Measurements from ENCODE around the gene ELK1. TPM values are rescaled to one million over a fixed set of nuclear protein-coding genes. Genes with fewer than 3 reads are reported as not detected.
"Not testable (repeated sequence)": the region's sequence is repeated elsewhere in the genome, so short reads cannot be mapped to it uniquely, and the experiment has no call there.

Gene ELK1
- total RNA-seq, 1 experiment from 2014 or later, result 57.0 TPM

DNA sequence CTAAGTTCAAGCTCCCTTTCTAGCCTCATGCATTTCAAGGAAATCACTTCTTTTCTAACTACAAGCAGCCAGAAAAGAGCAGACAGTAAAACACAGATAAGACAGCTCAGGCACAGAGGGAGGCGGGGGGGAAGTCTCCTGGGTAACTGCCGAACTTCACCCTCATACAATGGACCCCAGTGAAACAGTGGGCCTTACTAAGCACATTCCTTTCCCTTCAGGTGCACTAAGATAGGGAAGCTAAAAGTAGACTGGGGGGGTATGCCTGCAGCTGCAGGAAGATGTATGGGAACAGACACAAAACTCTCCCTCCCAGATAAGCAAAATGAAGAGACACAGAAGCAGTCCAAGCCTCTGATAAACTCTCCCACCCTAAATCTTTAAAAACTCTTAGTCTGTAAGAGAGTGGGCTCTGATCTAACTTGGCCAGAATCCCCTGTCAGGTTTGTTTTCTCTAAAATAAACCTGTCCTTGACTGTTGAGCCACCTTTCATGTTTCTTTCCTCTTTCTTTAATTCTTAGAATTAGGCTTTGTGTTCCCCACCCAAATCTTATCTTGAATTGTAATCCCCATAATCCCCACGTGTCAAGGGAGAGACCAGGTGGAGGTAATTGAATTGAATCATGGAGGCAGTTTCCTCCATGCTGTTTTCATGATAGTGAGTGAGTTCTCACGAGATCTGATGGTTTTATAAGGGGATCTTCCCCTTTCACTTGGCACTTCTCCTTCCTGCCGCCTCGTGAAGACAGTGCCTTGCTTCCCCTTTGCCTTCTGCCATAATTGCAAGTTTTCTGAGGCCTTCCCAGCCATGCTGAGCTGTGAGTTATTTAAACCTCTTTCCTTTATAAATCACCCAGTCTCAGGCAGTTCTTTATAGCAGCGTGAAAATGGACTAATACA lies 25.8 kb upstream of the ELK1 start:
- H3K9me3 ChIP-seq (ENCODE audit: control insufficient read depth in 1 of 2, insufficient read depth in 1 of 2, low read depth in 1 of 2, low read length in 2 of 2); ATAC-seq; intact Hi-C loops (cut with micrococcal nuclease); H4K20me1 ChIP-seq (ENCODE audit: insufficient read depth); BruUV-seq (replicated peaks); H3K4me2 ChIP-seq (ENCODE audit: low read length); H3K27me3 ChIP-seq (ENCODE audit: insufficient read depth, low read length); H3K9me2 ChIP-seq (ENCODE audit: insufficient read depth); POLR2A ChIA-PET; H3K79me2 ChIP-seq (ENCODE audit: insufficient read depth, low read length); CTCF ChIA-PET; H3K27ac ChIP-seq (ENCODE audit: low read depth, low read length); H3K36me3 ChIP-seq (ENCODE audit: control insufficient read depth in 1 of 2, insufficient read depth in 2 of 2, low read length in 2 of 2); H3K9ac ChIP-seq (ENCODE audit: low read length); H3K4me3 ChIP-seq (replicated peaks in 1 of 2; ENCODE audit: low read depth in 1 of 2, low read length in 2 of 2); DNase-seq (ENCODE audit: low read depth, low spot score); RAD21 ChIA-PET (ENCODE audit: low non-redundant PET in 1 of 2, low total read pairs in 2 of 2, uncharacterized antibody in 2 of 2, unreplicated experiment in 2 of 2); H3K4me1 ChIP-seq (ENCODE audit: control insufficient read depth in 1 of 2, insufficient read depth in 2 of 2, low read length in 2 of 2); H2AFZ ChIP-seq (ENCODE audit: low read depth, low read length, poor library complexity, severe bottlenecking): not testable (repeated sequence)

DNA sequence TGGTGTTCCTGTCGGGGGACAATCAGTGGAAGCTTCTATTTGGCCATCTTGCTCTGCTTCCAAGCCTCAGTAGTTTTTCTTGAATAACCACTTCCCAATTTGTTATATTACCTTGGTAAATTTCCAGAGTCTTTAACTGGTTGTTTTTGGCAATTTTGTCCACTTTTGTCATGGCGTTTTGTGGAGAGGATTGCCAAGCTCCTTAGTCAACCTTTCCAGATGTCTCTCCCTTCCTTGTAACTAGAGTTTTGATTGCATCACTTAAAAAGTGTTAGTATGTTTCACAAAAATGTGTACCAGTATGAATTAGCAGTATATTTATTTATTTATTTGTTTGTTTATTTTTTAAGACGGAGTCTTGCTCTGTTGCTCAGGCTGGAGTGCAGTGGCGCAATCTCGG lies 24.4 kb upstream of the ELK1 start:
- BruUV-seq (replicated peaks), result no TSS peak
- intact Hi-C loops (cut with micrococcal nuclease), result no loop called here
- CTCF ChIA-PET, result no interaction called here
- H3K9me2 ChIP-seq (ENCODE audit: insufficient read depth), result no peaks in the 10 kb centered on the region
- TF ChIP-seq, protein P1, sequence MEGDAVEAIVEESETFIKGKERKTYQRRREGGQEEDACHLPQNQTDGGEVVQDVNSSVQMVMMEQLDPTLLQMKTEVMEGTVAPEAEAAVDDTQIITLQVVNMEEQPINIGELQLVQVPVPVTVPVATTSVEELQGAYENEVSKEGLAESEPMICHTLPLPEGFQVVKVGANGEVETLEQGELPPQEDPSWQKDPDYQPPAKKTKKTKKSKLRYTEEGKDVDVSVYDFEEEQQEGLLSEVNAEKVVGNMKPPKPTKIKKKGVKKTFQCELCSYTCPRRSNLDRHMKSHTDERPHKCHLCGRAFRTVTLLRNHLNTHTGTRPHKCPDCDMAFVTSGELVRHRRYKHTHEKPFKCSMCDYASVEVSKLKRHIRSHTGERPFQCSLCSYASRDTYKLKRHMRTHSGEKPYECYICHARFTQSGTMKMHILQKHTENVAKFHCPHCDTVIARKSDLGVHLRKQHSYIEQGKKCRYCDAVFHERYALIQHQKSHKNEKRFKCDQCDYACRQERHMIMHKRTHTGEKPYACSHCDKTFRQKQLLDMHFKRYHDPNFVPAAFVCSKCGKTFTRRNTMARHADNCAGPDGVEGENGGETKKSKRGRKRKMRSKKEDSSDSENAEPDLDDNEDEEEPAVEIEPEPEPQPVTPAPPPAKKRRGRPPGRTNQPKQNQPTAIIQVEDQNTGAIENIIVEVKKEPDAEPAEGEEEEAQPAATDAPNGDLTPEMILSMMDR (IDR thresholded peaks at IDR 0.05 in 2 of 3, conservative IDR thresholded peaks at IDR 0.05 in 1 of 3; ENCODE audit: borderline replicate concordance in 1 of 3, insufficient read depth in 1 of 3, low read depth in 2 of 3, low read length in 2 of 3), result no peak
- TF ChIP-seq CEBPB (IDR thresholded peaks at IDR 0.05; ENCODE audit: low read depth) (no peak), RAD21 (IDR thresholded peaks at IDR 0.05; ENCODE audit: low read depth) (no peak), SIN3A (IDR thresholded peaks at IDR 0.05; ENCODE audit: low read depth) (no peak), EGR1 (IDR thresholded peaks at IDR 0.05; ENCODE audit: low read depth) (no peak), YY1 (IDR thresholded peaks at IDR 0.05; ENCODE audit: extremely low read depth, insufficient replicate concordance, low read depth, low read length) (no peak), REST (IDR thresholded peaks at IDR 0.05; ENCODE audit: low read depth) (no peak), SRF (IDR thresholded peaks at IDR 0.05; ENCODE audit: low read depth) (no peak), JUND (IDR thresholded peaks at IDR 0.05) (no peak), MAX (IDR thresholded peaks at IDR 0.05) (no peak), CBX3 (IDR thresholded peaks at IDR 0.05; ENCODE audit: low read depth) (no peak), SP1 (IDR thresholded peaks at IDR 0.05; ENCODE audit: low read depth) (no peak), EZH2phosphoT487 (IDR thresholded peaks at IDR 0.05; ENCODE audit: borderline replicate concordance) (no peak), FOSL1 (IDR thresholded peaks at IDR 0.05; ENCODE audit: low read depth) (no peak)
- no peaks in the 10 kb centered on the region for H3K9me3 ChIP-seq (ENCODE audit: control insufficient read depth in 1 of 2, insufficient read depth in 1 of 2, low read depth in 1 of 2, low read length in 2 of 2)
- DNase-seq (ENCODE audit: low read depth, low spot score), result no peak
- ATAC-seq, result no peak
- H3K27me3 ChIP-seq (ENCODE audit: insufficient read depth, low read length), result no peaks in the 10 kb centered on the region
- H3K36me3 ChIP-seq (ENCODE audit: control insufficient read depth in 1 of 2, insufficient read depth in 2 of 2, low read length in 2 of 2), result no peaks in the 10 kb centered on the region
- RAD21 ChIA-PET (ENCODE audit: low non-redundant PET in 1 of 2, low total read pairs in 2 of 2, uncharacterized antibody in 2 of 2, unreplicated experiment in 2 of 2), result no interaction called here
- H3K27ac ChIP-seq (ENCODE audit: low read depth, low read length), result no peak overlapping the region
- POLR2A ChIA-PET, result no interaction called here
- no peaks in the 10 kb centered on the region for H3K79me2 ChIP-seq (ENCODE audit: insufficient read depth, low read length)
- no peak overlapping the region for H3K4me2 ChIP-seq (ENCODE audit: low read length)
- no peak overlapping the region for H2AFZ ChIP-seq (ENCODE audit: low read depth, low read length, poor library complexity, severe bottlenecking)
- H4K20me1 ChIP-seq (ENCODE audit: insufficient read depth), result no peaks in the 10 kb centered on the region
- H3K4me3 ChIP-seq (replicated peaks in 1 of 2; ENCODE audit: low read depth in 1 of 2, low read length in 2 of 2), result no peak overlapping the region
- no peaks in the 10 kb centered on the region for H3K4me1 ChIP-seq (ENCODE audit: control insufficient read depth in 1 of 2, insufficient read depth in 2 of 2, low read length in 2 of 2)
- H3K9ac ChIP-seq (ENCODE audit: low read length), result no peak overlapping the region
